Natural killer cell (primary cell): ENCODE results near the gene HMCES. TPM values are rescaled to one million over a fixed set of nuclear protein-coding genes. Genes with fewer than 3 reads are reported as not detected.

Experiments
- ATAC-seq, 3 donors: fragments of 150-1000 bp in 2 of 3; fragments of 200-7000 bp in 1 of 3; cut with Tn5 transposase; 1 replicate in 1 of 3; 2 replicates in 2 of 3; pipeline ENCODE4 v1.10.0; 2021; ENCODE audit warnings: mild to moderate bottlenecking in 2 of 3, moderate library complexity in 2 of 3
- DNase-seq, 2 donors: peaks; one replicate each; pipeline versions ENCODE4 v3.0.0 to v3.0.0-alpha.2; 2013 to 2021; ENCODE audit warnings: mixed read lengths in 1 of 2
- H3K27ac ChIP-seq: one replicate; pipeline ENCODE4 v1.5.1; 2013; ENCODE audit warnings: mild to moderate bottlenecking, low read length
- H3K27me3 ChIP-seq: one replicate; pipeline ENCODE4 v1.6.1; 2013; ENCODE audit warnings: low read length; ENCODE audit not compliant: control insufficient read depth, insufficient read depth
- H3K36me3 ChIP-seq: one replicate; pipeline ENCODE4 v1.6.1; 2013; ENCODE audit warnings: low read length; ENCODE audit not compliant: control insufficient read depth, insufficient read depth
- H3K4me1 ChIP-seq: one replicate; pipeline ENCODE4 v1.6.1; 2013; ENCODE audit warnings: low read length; ENCODE audit not compliant: control insufficient read depth, insufficient read depth
- H3K4me3 ChIP-seq: one replicate; pipeline ENCODE4 v1.5.1; 2013; ENCODE audit warnings: low read length
- H3K9me3 ChIP-seq: one replicate; pipeline ENCODE4 v1.6.1; 2013; ENCODE audit warnings: low read length; ENCODE audit not compliant: control insufficient read depth, insufficient read depth
- H3K27ac Mint-ChIP-seq, 2 donors: one replicate each; pipeline ENCODE4 v1.8.0; 2022; ENCODE audit warnings: mild to moderate bottlenecking in 2 of 2, mixed read lengths in 2 of 2, moderate library complexity in 1 of 2
- H3K27me3 Mint-ChIP-seq, 2 donors: one replicate each; pipeline ENCODE4 v1.8.0; 2022; ENCODE audit warnings: low read depth in 2 of 2, mixed read lengths in 2 of 2
- H3K36me3 Mint-ChIP-seq: one replicate; pipeline ENCODE4 v1.8.0; 2022; ENCODE audit warnings: mixed read lengths
- H3K4me1 Mint-ChIP-seq, 2 donors: one replicate each; pipeline ENCODE4 v1.8.0; 2022; ENCODE audit warnings: mixed read lengths in 2 of 2
- H3K4me3 Mint-ChIP-seq: one replicate; pipeline ENCODE4 v1.8.0; 2022; ENCODE audit warnings: mild to moderate bottlenecking, moderate library complexity, mixed read lengths
- H3K9me3 Mint-ChIP-seq, 2 donors: one replicate each; pipeline ENCODE4 v1.8.0; 2022; ENCODE audit warnings: mixed read lengths in 2 of 2
- CTCF ChIP-seq: fragments of 200-600 bp; IDR thresholded peaks from one replicate; pipeline ENCODE4 v1.8.0; 2022; ENCODE audit warnings: antibody characterized with exemption
- WGBS: methylation state at CpG from one replicate; pipeline ENCODE4 v1.1.7; 2013; ENCODE audit warnings: missing lambda C conversion rate; ENCODE audit not compliant: insufficient coverage; 5-methylcytosine and 5-hydroxymethylcytosine counted together
- intact Hi-C: fragments of 100-400 bp; cut with micrococcal nuclease; formaldehyde crosslinking; loops from one replicate; pipeline ENCODE4 v1.14.2; 2022
- total RNA-seq, 4 donors: library from RNA; stranded (reverse); fragments of 120-200 nt in 1 of 4; gene quantifications; one replicate each; pipeline versions ENCODE4 v1.2.3 to v1.2.4, GENCODE V29; 2013 to 2022

The HMCES gene
- total RNA-seq, 3 donors from 2014 or later (not counting 1 experiment from before 2014, with no cell fraction given): 37.3 to 42.8 (median 40.9) TPM

- H3K36me3 ChIP-seq: no peaks in the 10 kb centered on the region
- peak overlapping the region; percentile 41 for H3K27ac ChIP-seq
- no peak for DNase-seq
- peak overlapping the region; percentile 73 for H3K4me3 Mint-ChIP-seq
- TF ChIP-seq CTCF: no peak
- no peaks in the 10 kb centered on the region for H3K9me3 ChIP-seq
- H3K9me3 Mint-ChIP-seq: no peaks in the 10 kb centered on the region
- H3K27me3 ChIP-seq: no peaks in the 10 kb centered on the region
- WGBS: under 1% methylated on average over 34 of the region's 34 CpGs
- peaks cover 36% of the 10 kb centered on the region for H3K4me1 ChIP-seq
- no peaks in the 10 kb centered on the region for H3K36me3 Mint-ChIP-seq
- H3K4me3 ChIP-seq: peak overlapping the region; percentile 66
- no peak for ATAC-seq
- H3K27ac Mint-ChIP-seq: peak overlapping the region; percentile 16 to 86
- H3K27me3 Mint-ChIP-seq: no peaks in the 10 kb centered on the region
- peaks cover 24 to 54% of the 10 kb centered on the region in 2 donors for H3K4me1 Mint-ChIP-seq
- intact Hi-C loops: loop anchor here (2.0 kb wide), 1 partner anchor 37 kb away; the partner anchor contains the start of gene HMCES
These were observed 37.3 kb downstream of the HMCES start for GRCh38 chr3:129315998-129316247.

GRCh38 chr3:129316248-129317013, 37.8 kb downstream of the HMCES start:
- Mint-ChIP-seq H3K4me1 (peaks cover 24 to 49% of the 10 kb centered on the region in 2 donors), H3K27me3 (no peaks in the 10 kb centered on the region), H3K36me3 (no peaks in the 10 kb centered on the region), H3K4me3 (peak overlapping the region; percentile 73), H3K9me3 (no peaks in the 10 kb centered on the region), H3K27ac (peak overlapping the region; percentile 16 to 86)
- Histone ChIP-seq H3K4me1 (peaks cover 36% of the 10 kb centered on the region), H3K4me3 (peak overlapping the region; percentile 46), H3K27me3 (no peaks in the 10 kb centered on the region), H3K27ac (peak overlapping the region; percentile 41), H3K9me3 (no peaks in the 10 kb centered on the region), H3K36me3 (no peaks in the 10 kb centered on the region)
- intact Hi-C loops: loop anchor here (2.0 kb wide), 1 partner anchor 38 kb away; the partner anchor contains the start of gene HMCES
- peak; percentile 81 to 92 for DNase-seq
- peak; percentile 27 to 58 (median 53) for ATAC-seq
- TF ChIP-seq CTCF: peak; percentile 44
- WGBS: under 1% methylated on average over 65 of the region's 65 CpGs

GRCh38 chr3:129317014-129317771, 38.5 kb downstream of the HMCES start:
- Mint-ChIP-seq H3K27me3 (no peaks in the 10 kb centered on the region), H3K27ac (peak overlapping the region in 1 of 2 donors; percentile 86), H3K4me3 (peak overlapping the region; percentile 47), H3K9me3 (no peaks in the 10 kb centered on the region), H3K4me1 (peaks cover 19 to 42% of the 10 kb centered on the region in 2 donors), H3K36me3 (no peaks in the 10 kb centered on the region)
- ATAC-seq (no peak), DNase-seq (no peak)
- no peaks in the 10 kb centered on the region for H3K9me3 ChIP-seq
- TF ChIP-seq CTCF: no peak
- H3K27ac ChIP-seq: peak overlapping the region; percentile 41
- H3K4me3 ChIP-seq: peak overlapping the region; percentile 46
- WGBS: 37% methylated on average over 14 of the region's 15 CpGs
- no peaks in the 10 kb centered on the region for H3K27me3 ChIP-seq
- peaks cover 30% of the 10 kb centered on the region for H3K4me1 ChIP-seq
- intact Hi-C loops: loop anchor here (2.0 kb wide), 1 partner anchor 38 kb away; the partner anchor contains the start of gene HMCES
- H3K36me3 ChIP-seq: no peaks in the 10 kb centered on the region
